ENCODE measurements around the gene SNCA. TPM values are rescaled to one million over a fixed set of nuclear protein-coding genes. Genes with fewer than 3 reads are reported as not detected.

Gene SNCA
- total RNA-seq, 1 donor from 2014 or later, result 3.1 TPM

DNA sequence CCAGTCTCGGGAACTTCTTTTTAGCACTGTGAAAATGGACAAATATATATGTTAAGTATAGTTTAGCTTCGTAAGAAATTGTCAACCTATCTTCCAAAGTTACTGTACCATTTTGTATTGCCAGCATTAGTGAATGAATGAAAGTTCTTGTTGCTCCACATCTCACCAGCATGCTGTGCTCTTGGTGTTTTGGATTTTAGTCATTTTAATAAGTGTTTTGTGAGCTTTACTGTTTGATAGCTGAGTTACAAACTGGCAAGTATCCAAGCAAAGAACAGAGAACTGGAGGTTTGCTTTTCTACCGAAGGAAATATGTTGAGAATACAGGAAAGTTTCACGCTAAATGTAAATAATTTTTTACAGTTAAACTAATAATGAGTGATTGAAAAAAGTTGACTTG lies 33.0 kb downstream of the SNCA start:
- Mint-ChIP-seq H3K36me3 (ENCODE audit: low read depth) (no peaks in the 10 kb centered on the region), H3K4me1 (ENCODE audit: low read depth) (no peaks in the 10 kb centered on the region), H3K4me3 (ENCODE audit: unreplicated experiment) (no peak overlapping the region), H3K27me3 (ENCODE audit: low read depth) (no peaks in the 10 kb centered on the region), H3K9me3 (ENCODE audit: low read depth) (no peaks in the 10 kb centered on the region), H3K27ac (ENCODE audit: unreplicated experiment) (no peak overlapping the region)
- TF ChIP-seq, protein P1, sequence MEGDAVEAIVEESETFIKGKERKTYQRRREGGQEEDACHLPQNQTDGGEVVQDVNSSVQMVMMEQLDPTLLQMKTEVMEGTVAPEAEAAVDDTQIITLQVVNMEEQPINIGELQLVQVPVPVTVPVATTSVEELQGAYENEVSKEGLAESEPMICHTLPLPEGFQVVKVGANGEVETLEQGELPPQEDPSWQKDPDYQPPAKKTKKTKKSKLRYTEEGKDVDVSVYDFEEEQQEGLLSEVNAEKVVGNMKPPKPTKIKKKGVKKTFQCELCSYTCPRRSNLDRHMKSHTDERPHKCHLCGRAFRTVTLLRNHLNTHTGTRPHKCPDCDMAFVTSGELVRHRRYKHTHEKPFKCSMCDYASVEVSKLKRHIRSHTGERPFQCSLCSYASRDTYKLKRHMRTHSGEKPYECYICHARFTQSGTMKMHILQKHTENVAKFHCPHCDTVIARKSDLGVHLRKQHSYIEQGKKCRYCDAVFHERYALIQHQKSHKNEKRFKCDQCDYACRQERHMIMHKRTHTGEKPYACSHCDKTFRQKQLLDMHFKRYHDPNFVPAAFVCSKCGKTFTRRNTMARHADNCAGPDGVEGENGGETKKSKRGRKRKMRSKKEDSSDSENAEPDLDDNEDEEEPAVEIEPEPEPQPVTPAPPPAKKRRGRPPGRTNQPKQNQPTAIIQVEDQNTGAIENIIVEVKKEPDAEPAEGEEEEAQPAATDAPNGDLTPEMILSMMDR (IDR thresholded peaks at IDR 0.05), result no peak
- no peak for DNase-seq (ENCODE audit: low spot score)

GRCh38 chr4:89803036-89803435 lies 33.9 kb downstream of the SNCA start:
- Mint-ChIP-seq H3K27ac (ENCODE audit: unreplicated experiment) (no peak overlapping the region), H3K9me3 (ENCODE audit: low read depth) (no peaks in the 10 kb centered on the region), H3K4me3 (ENCODE audit: unreplicated experiment) (no peak overlapping the region), H3K27me3 (ENCODE audit: low read depth) (no peaks in the 10 kb centered on the region), H3K4me1 (ENCODE audit: low read depth) (no peaks in the 10 kb centered on the region), H3K36me3 (ENCODE audit: low read depth) (no peaks in the 10 kb centered on the region)
- TF ChIP-seq, protein P1 (IDR thresholded peaks at IDR 0.05), result no peak
- DNase-seq (ENCODE audit: low spot score), result no peak

GRCh38 chr4:89800527-89801103 lies 36.3 kb downstream of the SNCA start:
- no peak overlapping the region for H3K4me3 Mint-ChIP-seq (ENCODE audit: unreplicated experiment)
- no peak for DNase-seq (ENCODE audit: low spot score)
- no peaks in the 10 kb centered on the region for H3K36me3 Mint-ChIP-seq (ENCODE audit: low read depth)
- TF ChIP-seq, protein P1 (IDR thresholded peaks at IDR 0.05), result no peak
- no peaks in the 10 kb centered on the region for H3K27me3 Mint-ChIP-seq (ENCODE audit: low read depth)
- no peak overlapping the region for H3K27ac Mint-ChIP-seq (ENCODE audit: unreplicated experiment)
- no peaks in the 10 kb centered on the region for H3K9me3 Mint-ChIP-seq (ENCODE audit: low read depth)
- peaks cover 5% of the 10 kb centered on the region for H3K4me1 Mint-ChIP-seq (ENCODE audit: low read depth)

- DNase-seq (ENCODE audit: low spot score), result no peak
- TF ChIP-seq, protein P1 (IDR thresholded peaks at IDR 0.05), result no peak
- Mint-ChIP-seq H3K27ac (ENCODE audit: unreplicated experiment) (no peak overlapping the region), H3K27me3 (ENCODE audit: low read depth) (no peaks in the 10 kb centered on the region), H3K36me3 (ENCODE audit: low read depth) (no peaks in the 10 kb centered on the region), H3K4me1 (ENCODE audit: low read depth) (peaks cover 5% of the 10 kb centered on the region), H3K9me3 (ENCODE audit: low read depth) (no peaks in the 10 kb centered on the region), H3K4me3 (ENCODE audit: unreplicated experiment) (no peak overlapping the region)
Measured at GRCh38 chr4:89800012-89800516, 36.9 kb downstream of the SNCA start.

GRCh38 chr4:89799071-89799470 lies 37.9 kb downstream of the SNCA start:
- TF ChIP-seq, protein P1 (IDR thresholded peaks at IDR 0.05), result no peak
- Mint-ChIP-seq H3K4me3 (ENCODE audit: unreplicated experiment) (no peak overlapping the region), H3K4me1 (ENCODE audit: low read depth) (peaks cover 5% of the 10 kb centered on the region)

More at GRCh38 chr4:89799071-89799470, 37.9 kb downstream of the SNCA start:
- no peak overlapping the region for H3K27ac Mint-ChIP-seq (ENCODE audit: unreplicated experiment)
- H3K9me3 Mint-ChIP-seq (ENCODE audit: low read depth), result no peaks in the 10 kb centered on the region
- no peaks in the 10 kb centered on the region for H3K36me3 Mint-ChIP-seq (ENCODE audit: low read depth)
- DNase-seq (ENCODE audit: low spot score), result no peak
- H3K27me3 Mint-ChIP-seq (ENCODE audit: low read depth), result no peaks in the 10 kb centered on the region
